GM10248 (cell line): ENCODE measurements around the gene FERD3L.

Experiments used
- CTCF ChIA-PET: fragments of 300-600 bp; sonication (Branson Sonifier 250); formaldehyde crosslinking; extraction: SDS; loops from one replicate; lab custom pipeline; 2021; ENCODE audit warnings: antibody characterized with exemption; lab: Yijun Ruan, JAX
- POLR2A ChIA-PET: fragments of 350-650 bp; sonication (Branson Sonifier 250); formaldehyde crosslinking; extraction: SDS; loops from one replicate; lab custom pipeline; 2020; ENCODE audit warnings: antibody characterized with exemption; lab: Yijun Ruan, JAX
- DNase-seq: peaks from one replicate; pipeline ENCODE4 v3.0.0; 2012; ENCODE audit errors: extremely low spot score
- TF ChIP-seq, protein P1 (sequence below): IDR thresholded peaks from 2 replicates; pipeline ENCODE4 v1.5.1; 2012; ENCODE audit warnings: mild to moderate bottlenecking, low read depth; ENCODE audit errors: extremely low read depth, missing control alignments, control extremely low read depth

The FERD3L gene

GRCh38 chr7:19111474-19112273 is 33.5 kb downstream of the FERD3L start:
- no peak for DNase-seq
- POLR2A ChIA-PET: no interaction called here
- TF ChIP-seq, protein P1, sequence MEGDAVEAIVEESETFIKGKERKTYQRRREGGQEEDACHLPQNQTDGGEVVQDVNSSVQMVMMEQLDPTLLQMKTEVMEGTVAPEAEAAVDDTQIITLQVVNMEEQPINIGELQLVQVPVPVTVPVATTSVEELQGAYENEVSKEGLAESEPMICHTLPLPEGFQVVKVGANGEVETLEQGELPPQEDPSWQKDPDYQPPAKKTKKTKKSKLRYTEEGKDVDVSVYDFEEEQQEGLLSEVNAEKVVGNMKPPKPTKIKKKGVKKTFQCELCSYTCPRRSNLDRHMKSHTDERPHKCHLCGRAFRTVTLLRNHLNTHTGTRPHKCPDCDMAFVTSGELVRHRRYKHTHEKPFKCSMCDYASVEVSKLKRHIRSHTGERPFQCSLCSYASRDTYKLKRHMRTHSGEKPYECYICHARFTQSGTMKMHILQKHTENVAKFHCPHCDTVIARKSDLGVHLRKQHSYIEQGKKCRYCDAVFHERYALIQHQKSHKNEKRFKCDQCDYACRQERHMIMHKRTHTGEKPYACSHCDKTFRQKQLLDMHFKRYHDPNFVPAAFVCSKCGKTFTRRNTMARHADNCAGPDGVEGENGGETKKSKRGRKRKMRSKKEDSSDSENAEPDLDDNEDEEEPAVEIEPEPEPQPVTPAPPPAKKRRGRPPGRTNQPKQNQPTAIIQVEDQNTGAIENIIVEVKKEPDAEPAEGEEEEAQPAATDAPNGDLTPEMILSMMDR: no peak
- CTCF ChIA-PET: no interaction called here

DNA sequence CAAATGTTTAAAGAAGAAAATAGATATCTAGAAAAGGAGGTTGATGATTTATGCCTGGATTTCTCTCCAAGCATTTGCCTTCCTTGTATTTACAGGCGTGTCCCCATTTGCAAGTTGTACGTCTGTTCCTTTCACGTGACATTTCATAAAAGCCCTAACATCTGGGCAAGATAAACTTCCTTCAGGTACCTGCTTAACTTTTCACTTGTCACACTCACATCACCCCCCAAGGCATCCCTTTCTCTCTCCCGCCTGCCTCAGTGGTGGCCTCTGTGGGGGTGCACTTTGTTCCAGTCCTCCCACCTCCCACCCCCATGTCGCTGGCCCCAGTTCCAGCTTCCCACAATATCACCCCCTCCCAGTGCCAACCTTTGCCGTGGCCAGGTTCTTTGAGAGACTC is 34.4 kb downstream of the FERD3L start:
- CTCF ChIA-PET: interaction anchor here (1.9 kb wide), 1 partner anchor 11 kb away, joined by 6 read pairs; no protein-coding TSS in a partner anchor
- POLR2A ChIA-PET: no interaction called here
- TF ChIP-seq, protein P1: no peak
- no peak for DNase-seq

DNA sequence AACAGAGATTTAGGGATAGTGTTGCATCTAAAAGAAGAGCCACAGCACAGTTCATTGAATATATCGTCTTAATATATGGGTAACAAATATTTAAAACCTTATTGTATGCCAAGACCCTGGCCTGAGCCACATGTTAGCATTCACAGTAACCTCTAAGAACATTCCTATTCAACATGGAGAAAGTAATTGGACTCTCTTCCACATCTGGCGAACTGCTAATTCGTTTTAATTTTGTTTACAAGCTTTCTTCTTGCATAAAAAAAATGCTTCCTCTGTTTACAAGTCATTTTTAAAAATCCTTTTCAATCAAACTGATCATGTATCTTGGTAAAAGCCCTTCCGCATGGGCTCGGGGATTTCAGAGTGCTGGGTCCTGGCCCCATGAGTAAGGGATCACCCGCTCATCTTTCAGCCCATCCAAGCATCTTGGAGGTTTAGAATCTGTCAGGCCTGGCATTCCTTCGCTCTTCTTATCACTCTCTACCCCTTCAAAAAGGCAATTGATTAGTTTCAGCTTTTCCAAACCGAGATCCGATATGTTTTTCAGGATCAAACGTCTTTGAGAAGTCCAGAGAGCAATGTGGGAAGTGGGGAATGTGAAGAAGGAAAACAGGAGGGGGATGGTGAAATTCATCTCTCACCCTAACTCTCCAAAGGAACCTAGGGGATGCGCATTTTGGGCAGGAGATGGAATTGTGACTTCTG is 35.0 kb downstream of the FERD3L start:
- POLR2A ChIA-PET: no interaction called here
- DNase-seq: no peak
- CTCF ChIA-PET: interaction anchor here (1.9 kb wide), 1 partner anchor 10 kb away, joined by 6 read pairs; no protein-coding TSS in a partner anchor

GRCh38 chr7:19109000-19109946 is 35.9 kb downstream of the FERD3L start:
- CTCF ChIA-PET: interaction anchor here (0.9 to 1.9 kb wide), 2 partner anchors 9 to 15 kb away, joined by 4 to 6 read pairs; no protein-coding TSS in a partner anchor
- no peak for DNase-seq
- TF ChIP-seq, protein P1: no peak
- POLR2A ChIA-PET: no interaction called here

More for the DNA sequence above, 35.0 kb downstream of the FERD3L start:
- TF ChIP-seq, protein P1: no peak

DNA sequence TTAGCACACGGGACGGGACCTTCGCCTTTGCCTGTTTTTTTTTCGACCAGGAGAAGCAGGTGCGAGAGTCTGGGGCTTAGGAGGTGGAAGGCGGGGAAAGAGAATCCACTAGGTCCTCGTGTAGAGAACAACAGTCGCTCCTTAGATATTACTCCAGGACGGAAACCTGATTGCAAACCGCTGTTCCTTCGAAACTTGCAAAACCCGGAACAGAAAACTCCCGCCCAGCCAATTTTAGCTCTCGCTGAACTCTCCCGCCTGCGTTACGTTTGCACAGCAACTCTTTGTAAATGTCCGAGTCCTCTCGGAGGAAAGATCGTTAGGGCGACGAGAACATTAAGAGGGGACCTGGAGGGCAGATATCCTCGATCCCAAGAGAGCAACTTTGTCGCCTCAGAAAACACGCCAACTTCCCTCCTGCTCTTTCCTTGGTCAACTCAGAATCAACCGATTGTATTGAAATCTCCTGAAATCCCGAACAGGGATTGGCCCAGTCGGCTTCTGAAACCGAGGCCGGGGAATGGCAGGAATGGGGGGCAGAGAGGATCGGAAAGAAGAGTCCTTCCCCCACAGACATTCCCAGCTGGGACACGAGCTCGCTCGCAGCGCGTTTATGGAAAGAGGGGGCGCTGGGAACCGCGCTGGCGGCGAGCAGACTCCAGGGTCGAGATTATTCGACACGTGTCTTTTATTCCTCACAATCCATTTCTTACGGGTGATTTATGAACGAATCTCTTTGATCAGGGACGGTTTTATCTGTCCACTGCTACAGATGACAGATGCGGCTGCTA is 37.7 kb downstream of the FERD3L start:
- POLR2A ChIA-PET: no interaction called here
- TF ChIP-seq, protein P1: no peak
- CTCF ChIA-PET: interaction anchor here (0.7 kb wide), 1 partner anchor 12 kb away, joined by 3 read pairs; no protein-coding TSS in a partner anchor
- DNase-seq: no peak
